Measurements from ENCODE around the gene GPR17.
A peak's percentile ranks its signal among the peaks of the same experiment; 100 is the strongest.

GPR17 gene

GRCh38 chr2:127695491-127696472 is 49.8 kb downstream of the GPR17 start:
- no peaks in the 10 kb centered on the region for H4K20me1 ChIP-seq
- H3K9ac ChIP-seq: no peak overlapping the region
- no peak overlapping the region for H3K4me3 ChIP-seq
- peaks cover 6 to 14% (median 6%) of the 10 kb centered on the region in 10 experiments for H3K4me1 ChIP-seq
- no peak for TF ChIP-seq Cebpa-rat (IDR thresholded peaks at IDR 0.05)
- H3K4me2 ChIP-seq: peak overlapping the region in 2 of 11 experiments; percentile 28 to 35; a peak in 2 of 22 replicates
- H3K27me3 ChIP-seq: no peaks in the 10 kb centered on the region
- peaks cover 0 to 5% (median 2%) of the 10 kb centered on the region in 11 experiments; a peak in 6 of 22 replicates for H3K36me3 ChIP-seq
- no peak overlapping the region for H3K27ac ChIP-seq
- H3K9me3 ChIP-seq (replicated peaks in 1 of 11): peaks cover 11 to 14% (median 13%) of the 10 kb centered on the region in 11 experiments

- Histone ChIP-seq H4K20me1 (peaks cover 0 to 5% (median 3%) of the 10 kb centered on the region in 11 experiments; a peak in 12 of 22 replicates), H3K27ac (no peak overlapping the region), H3K9ac (no peak overlapping the region), H3K36me3 (no peaks in the 10 kb centered on the region), H3K4me3 (no peak overlapping the region), H3K9me3 (replicated peaks in 1 of 11) (no peaks in the 10 kb centered on the region), H3K4me1 (peaks cover 11 to 22% (median 14%) of the 10 kb centered on the region in 10 experiments), H3K27me3 (no peaks in the 10 kb centered on the region), H3K4me2 (no peak overlapping the region)
- TF ChIP-seq Cebpa-rat (IDR thresholded peaks at IDR 0.05): no peak
These were observed 51.7 kb downstream of the GPR17 start for GRCh38 chr2:127697482-127698180.

- no peak for TF ChIP-seq Cebpa-rat (IDR thresholded peaks at IDR 0.05)
- Histone ChIP-seq H3K4me3 (no peak overlapping the region), H3K4me2 (no peak overlapping the region), H3K9me3 (replicated peaks in 1 of 11) (no peaks in the 10 kb centered on the region), H3K36me3 (peaks cover 0 to 11% (median 7%) of the 10 kb centered on the region in 11 experiments; a peak in 11 of 22 replicates), H3K9ac (no peak overlapping the region), H3K4me1 (peaks cover 23 to 33% (median 26%) of the 10 kb centered on the region in 10 experiments), H3K27me3 (no peaks in the 10 kb centered on the region), H4K20me1 (peaks cover 0 to 16% (median 14%) of the 10 kb centered on the region in 11 experiments; a peak in 16 of 22 replicates), H3K27ac (no peak overlapping the region)
These were observed 52.8 kb downstream of the GPR17 start for GRCh38 chr2:127698553-127699355.

GRCh38 chr2:127700527-127701192 is 54.7 kb downstream of the GPR17 start:
- Histone ChIP-seq H3K9me3 (replicated peaks in 1 of 11) (no peaks in the 10 kb centered on the region), H3K4me2 (peak overlapping the region; percentile 76 to 97 (median 91)), H4K20me1 (peaks cover under 1 to 33% (median 26%) of the 10 kb centered on the region in 11 experiments; a peak in 17 of 22 replicates), H3K36me3 (peaks cover 2 to 30% (median 22%) of the 10 kb centered on the region in 11 experiments; a peak in 19 of 22 replicates), H3K4me3 (peak overlapping the region; percentile 68 to 89 (median 80)), H3K27me3 (no peaks in the 10 kb centered on the region), H3K27ac (peak overlapping the region; percentile 94 to 99 (median 99)), H3K9ac (peak overlapping the region; percentile 92 to 99 (median 98)), H3K4me1 (peaks cover 34 to 52% (median 40%) of the 10 kb centered on the region in 10 experiments)
- TF ChIP-seq Cebpa-rat (IDR thresholded peaks at IDR 0.05): no peak

GRCh38 chr2:127701193-127701650 is 55.3 kb downstream of the GPR17 start, which contains the start of gene SFT2D3:
TSS of gene SFT2D3 (plus strand) at chr2:127701497. CDS start at chr2:127701529, 32 bp downstream.
- peaks cover 7 to 36% (median 30%) of the 10 kb centered on the region in 11 experiments; a peak in 18 of 22 replicates for H4K20me1 ChIP-seq
- H3K4me2 ChIP-seq: peak within 1 kb of the TSS; percentile 76 to 97 (median 91)
- H3K9me3 ChIP-seq (replicated peaks in 1 of 11): no peaks in the 10 kb centered on the region
- H3K36me3 ChIP-seq: peaks cover 8 to 36% (median 28%) of the 10 kb centered on the region in 11 experiments; a peak in 21 of 22 replicates
- peak within 1 kb of the TSS; percentile 94 to 99 (median 99) for H3K27ac ChIP-seq
- no peaks in the 10 kb centered on the region for H3K27me3 ChIP-seq
- H3K4me3 ChIP-seq: peak within 1 kb of the TSS; percentile 68 to 89 (median 80)
- H3K9ac ChIP-seq: peak within 1 kb of the TSS; percentile 92 to 99 (median 98)
- H3K4me1 ChIP-seq: peaks cover 34 to 54% (median 40%) of the 10 kb centered on the region in 10 experiments
- TF ChIP-seq Cebpa-rat (IDR thresholded peaks at IDR 0.05): no peak

GRCh38 chr2:127701651-127702394 is 55.9 kb downstream of the GPR17 start:
- H4K20me1 ChIP-seq: peaks cover 11 to 37% (median 31%) of the 10 kb centered on the region in 11 experiments; a peak in 18 of 22 replicates
- H3K9me3 ChIP-seq (replicated peaks in 1 of 11): no peaks in the 10 kb centered on the region
- peak overlapping the region; percentile 94 to 99 (median 99) for H3K27ac ChIP-seq
- H3K9ac ChIP-seq: peak overlapping the region; percentile 92 to 99 (median 98)
- H3K27me3 ChIP-seq: no peaks in the 10 kb centered on the region
- peak overlapping the region; percentile 68 to 89 (median 80) for H3K4me3 ChIP-seq
- peak overlapping the region; percentile 76 to 97 (median 89) for H3K4me2 ChIP-seq
- H3K36me3 ChIP-seq: peaks cover 14 to 42% (median 34%) of the 10 kb centered on the region in 11 experiments
- no peak for TF ChIP-seq Cebpa-rat (IDR thresholded peaks at IDR 0.05)
- H3K4me1 ChIP-seq: peaks cover 34 to 51% (median 40%) of the 10 kb centered on the region in 10 experiments
